IgD-negative memory B cell (primary cell): ENCODE measurements around the gene AMBRA1. TPM values are rescaled to one million over a fixed set of nuclear protein-coding genes. Genes with fewer than 3 reads are reported as not detected.

Experiments
- H3K27ac Mint-ChIP-seq, 3 donors: one replicate each; pipeline ENCODE4 v1.8.0; 2020 to 2022; ENCODE audit warnings: mild to moderate bottlenecking in 3 of 3, mixed read lengths in 3 of 3, moderate library complexity in 1 of 3
- H3K27me3 Mint-ChIP-seq: one replicate; pipeline ENCODE4 v1.8.0; 2021; ENCODE audit warnings: mixed read lengths
- H3K36me3 Mint-ChIP-seq: one replicate; pipeline ENCODE4 v1.8.0; 2020; ENCODE audit warnings: mild to moderate bottlenecking, mixed read lengths
- H3K4me1 Mint-ChIP-seq, 3 donors: one replicate each; pipeline ENCODE4 v1.8.0; 2020 to 2022; ENCODE audit warnings: mixed read lengths in 3 of 3, mild to moderate bottlenecking in 1 of 3
- H3K4me3 Mint-ChIP-seq, 4 donors: one replicate each; pipeline ENCODE4 v1.8.0; 2020 to 2022; ENCODE audit warnings: mild to moderate bottlenecking in 4 of 4, mixed read lengths in 4 of 4, moderate library complexity in 3 of 4
- H3K9me3 Mint-ChIP-seq, 3 donors: one replicate each; pipeline ENCODE4 v1.8.0; 2020 to 2021; ENCODE audit warnings: mixed read lengths in 3 of 3, mild to moderate bottlenecking in 1 of 3
- polyA plus RNA-seq: library from polyadenylated mRNA; unstranded; fragments of 300-500 nt; fragmentation: Illumina TruSeq; gene quantifications from one replicate; pipeline ENCODE4 v1.2.3, GENCODE V29; 2021

Gene AMBRA1
- polyA plus RNA-seq, 1 donor from 2014 or later: 9.1 TPM

DNA sequence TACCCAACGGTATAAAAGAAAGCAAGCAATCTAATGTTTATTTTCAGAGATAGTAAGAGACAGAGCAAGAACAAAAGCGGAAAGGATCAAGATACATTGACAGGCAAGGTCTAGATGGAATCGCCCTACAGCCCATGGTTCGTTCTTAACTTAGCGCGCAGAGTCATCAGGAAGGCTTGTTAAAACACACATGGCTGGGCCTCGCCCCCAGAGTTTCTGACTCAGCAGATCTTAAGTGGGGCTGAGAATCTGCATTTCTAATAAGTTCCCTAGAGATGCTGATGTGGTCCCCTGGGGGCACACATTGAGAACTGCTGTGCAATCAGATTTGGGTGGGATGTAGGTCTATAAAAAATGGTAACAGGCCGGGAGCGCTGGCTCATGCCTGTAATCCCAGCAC lies 166.5 kb downstream of the AMBRA1 start:
- Mint-ChIP-seq H3K36me3 (peaks cover 15% of the 10 kb centered on the region), H3K9me3 (no peaks in the 10 kb centered on the region), H3K4me3 (no peak overlapping the region), H3K27me3 (no peaks in the 10 kb centered on the region), H3K27ac (no peak overlapping the region), H3K4me1 (no peaks in the 10 kb centered on the region)

DNA sequence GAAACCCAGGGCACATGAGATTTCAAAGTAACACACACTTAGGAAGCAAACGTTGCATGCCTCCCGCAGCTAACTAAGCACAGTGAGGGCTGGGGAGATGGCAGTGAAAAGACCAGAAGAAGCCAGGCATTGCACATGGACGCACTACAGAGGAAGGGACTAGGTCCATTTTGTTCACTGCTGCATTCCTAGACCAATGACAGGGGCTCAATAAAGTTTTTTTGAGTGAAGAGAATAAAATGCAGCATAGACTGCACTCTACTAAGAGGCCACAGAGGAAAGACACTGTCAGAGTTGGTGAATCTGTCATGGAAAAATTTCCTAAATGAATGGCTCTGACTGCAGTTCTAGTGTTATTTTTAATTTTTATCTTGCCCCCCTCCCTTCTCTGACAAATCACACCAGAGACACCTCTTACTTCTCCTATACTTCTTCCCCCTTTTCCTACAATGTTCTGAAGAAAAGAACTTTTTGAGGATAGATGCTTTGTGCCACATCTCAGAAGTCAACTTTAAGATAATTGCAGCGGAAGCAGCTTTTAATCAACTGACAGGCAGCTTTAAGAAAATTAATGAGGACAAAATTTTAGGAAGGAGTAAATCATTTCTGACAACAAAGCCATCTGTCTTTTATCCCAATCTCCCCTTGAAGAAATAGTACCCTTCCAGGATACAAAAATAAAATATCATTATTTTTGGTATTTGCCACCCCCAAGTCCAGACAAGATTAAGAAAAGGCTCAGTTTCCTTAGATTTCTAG lies 167.4 kb downstream of the AMBRA1 start:
- Mint-ChIP-seq H3K4me1 (no peaks in the 10 kb centered on the region), H3K27me3 (no peaks in the 10 kb centered on the region), H3K4me3 (no peak overlapping the region), H3K27ac (no peak overlapping the region), H3K36me3 (peaks cover 13% of the 10 kb centered on the region), H3K9me3 (no peaks in the 10 kb centered on the region)

DNA sequence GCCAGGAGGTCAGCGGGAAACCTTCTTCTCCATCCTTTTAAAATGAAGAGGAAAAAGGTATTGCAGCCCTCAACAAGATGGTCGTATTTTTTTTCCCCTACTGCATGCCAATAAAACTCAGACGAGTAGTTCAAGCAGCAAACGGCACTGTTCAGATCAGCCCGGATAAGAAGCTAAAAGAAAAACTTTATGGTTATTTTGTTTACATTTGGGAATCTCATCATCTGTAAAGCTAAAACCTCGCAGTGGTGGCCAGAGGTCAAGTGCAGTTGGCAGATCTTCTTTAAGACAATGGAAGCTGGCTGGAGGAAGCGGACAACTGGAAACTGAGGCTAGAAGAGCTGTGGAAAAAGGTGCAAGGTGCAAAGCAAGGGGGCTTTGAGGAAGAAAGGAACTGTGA lies 171.2 kb downstream of the AMBRA1 start:
- Mint-ChIP-seq H3K9me3 (no peaks in the 10 kb centered on the region), H3K4me3 (no peak overlapping the region), H3K36me3 (peaks cover 4% of the 10 kb centered on the region), H3K4me1 (no peaks in the 10 kb centered on the region), H3K27me3 (no peaks in the 10 kb centered on the region), H3K27ac (no peak overlapping the region)

- H3K27me3 Mint-ChIP-seq: no peaks in the 10 kb centered on the region
- no peak overlapping the region for H3K4me3 Mint-ChIP-seq
- no peak overlapping the region for H3K27ac Mint-ChIP-seq
- peaks cover 4% of the 10 kb centered on the region for H3K36me3 Mint-ChIP-seq
- H3K4me1 Mint-ChIP-seq: no peaks in the 10 kb centered on the region
- no peaks in the 10 kb centered on the region for H3K9me3 Mint-ChIP-seq
Measured at GRCh38 chr11:46421257-46421880, 172.5 kb downstream of the AMBRA1 start.

DNA sequence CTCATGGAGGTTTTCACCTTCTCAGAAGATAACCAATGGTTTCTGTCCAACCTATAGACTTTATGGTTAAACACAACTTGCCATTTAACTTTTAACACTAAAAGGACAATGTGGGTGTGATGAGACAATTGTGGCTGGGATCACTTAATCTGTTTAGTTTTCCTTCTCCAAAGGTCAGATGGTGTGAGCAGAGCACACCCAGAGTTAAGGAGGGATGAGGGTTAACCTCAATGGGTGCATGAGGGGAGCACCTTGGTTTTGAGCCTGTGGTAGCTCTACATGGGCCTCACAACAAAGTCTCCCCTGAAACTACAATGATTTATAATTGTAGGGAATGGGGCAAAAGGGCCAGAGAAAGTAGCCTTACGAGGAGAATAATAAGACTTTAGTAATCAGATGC lies 173.3 kb downstream of the AMBRA1 start:
- Mint-ChIP-seq H3K36me3 (peaks cover 7% of the 10 kb centered on the region), H3K27me3 (no peaks in the 10 kb centered on the region), H3K9me3 (no peaks in the 10 kb centered on the region)

GRCh38 chr11:46418751-46419150 lies 175.1 kb downstream of the AMBRA1 start:
- Mint-ChIP-seq H3K4me3 (no peak overlapping the region), H3K27ac (no peak overlapping the region), H3K36me3 (peaks cover 12% of the 10 kb centered on the region), H3K4me1 (no peaks in the 10 kb centered on the region), H3K27me3 (no peaks in the 10 kb centered on the region), H3K9me3 (no peaks in the 10 kb centered on the region)

More for the DNA sequence above, 173.3 kb downstream of the AMBRA1 start:
- Mint-ChIP-seq H3K4me1 (no peaks in the 10 kb centered on the region), H3K4me3 (no peak overlapping the region), H3K27ac (peak overlapping the region in 1 of 3 donors; percentile 23)

DNA sequence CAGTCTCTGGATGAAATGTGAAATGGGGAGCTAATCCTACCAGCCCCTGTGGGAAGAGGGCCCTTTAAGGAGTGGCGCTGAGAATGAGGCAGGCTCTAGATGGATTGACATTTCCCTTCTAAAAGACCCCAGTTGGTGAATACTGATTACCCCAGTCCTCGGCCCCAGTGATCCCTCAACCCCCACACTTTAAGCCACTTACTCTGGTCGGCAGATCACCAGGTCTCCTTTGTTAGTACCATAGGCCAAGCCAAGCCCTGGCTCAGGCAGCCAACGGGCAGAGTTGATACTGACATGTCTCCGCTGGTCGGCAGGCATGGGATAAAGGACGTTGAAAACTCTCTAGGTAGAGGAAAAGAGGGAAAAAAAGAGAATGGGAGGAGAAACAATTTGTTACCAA lies 176.1 kb downstream of the AMBRA1 start:
- Mint-ChIP-seq H3K27me3 (no peaks in the 10 kb centered on the region), H3K27ac (no peak overlapping the region), H3K4me1 (no peaks in the 10 kb centered on the region), H3K9me3 (no peaks in the 10 kb centered on the region), H3K4me3 (no peak overlapping the region), H3K36me3 (peaks cover 12% of the 10 kb centered on the region)

- Mint-ChIP-seq H3K36me3 (peaks cover 14% of the 10 kb centered on the region), H3K27ac (no peak overlapping the region)
Measured at GRCh38 chr11:46414879-46415278, 178.9 kb downstream of the AMBRA1 start.

GRCh38 chr11:46414466-46414796 lies 179.4 kb downstream of the AMBRA1 start:
- no peaks in the 10 kb centered on the region for H3K27me3 Mint-ChIP-seq
- H3K4me1 Mint-ChIP-seq: no peaks in the 10 kb centered on the region
- H3K27ac Mint-ChIP-seq: peak overlapping the region in 1 of 3 donors; percentile 10
- H3K4me3 Mint-ChIP-seq: no peak overlapping the region
- peaks cover 15% of the 10 kb centered on the region for H3K36me3 Mint-ChIP-seq
- no peaks in the 10 kb centered on the region for H3K9me3 Mint-ChIP-seq

More at GRCh38 chr11:46414879-46415278, 178.9 kb downstream of the AMBRA1 start:
- H3K4me3 Mint-ChIP-seq: no peak overlapping the region
- H3K27me3 Mint-ChIP-seq: no peaks in the 10 kb centered on the region
- H3K4me1 Mint-ChIP-seq: no peaks in the 10 kb centered on the region
- no peaks in the 10 kb centered on the region for H3K9me3 Mint-ChIP-seq

GRCh38 chr11:46413760-46414465 lies 179.9 kb downstream of the AMBRA1 start:
- no peaks in the 10 kb centered on the region for H3K4me1 Mint-ChIP-seq
- no peaks in the 10 kb centered on the region for H3K9me3 Mint-ChIP-seq
- H3K36me3 Mint-ChIP-seq: peaks cover 15% of the 10 kb centered on the region
- H3K27ac Mint-ChIP-seq: no peak overlapping the region
- H3K27me3 Mint-ChIP-seq: no peaks in the 10 kb centered on the region
- H3K4me3 Mint-ChIP-seq: no peak overlapping the region

- Mint-ChIP-seq H3K4me3 (no peak overlapping the region), H3K36me3 (peaks cover 20% of the 10 kb centered on the region), H3K27me3 (no peaks in the 10 kb centered on the region), H3K4me1 (no peaks in the 10 kb centered on the region), H3K9me3 (no peaks in the 10 kb centered on the region), H3K27ac (no peak overlapping the region)
Measured at GRCh38 chr11:46410021-46410420, 183.8 kb downstream of the AMBRA1 start.

- H3K4me1 Mint-ChIP-seq: no peaks in the 10 kb centered on the region
- no peak overlapping the region for H3K4me3 Mint-ChIP-seq
- no peak overlapping the region for H3K27ac Mint-ChIP-seq
- H3K9me3 Mint-ChIP-seq: no peaks in the 10 kb centered on the region
- H3K36me3 Mint-ChIP-seq: peaks cover 22% of the 10 kb centered on the region
- no peaks in the 10 kb centered on the region for H3K27me3 Mint-ChIP-seq
Measured at GRCh38 chr11:46408407-46408986, 185.3 kb downstream of the AMBRA1 start.

GRCh38 chr11:46407635-46408034 lies 186.2 kb downstream of the AMBRA1 start:
- Mint-ChIP-seq H3K27me3 (no peaks in the 10 kb centered on the region), H3K27ac (no peak overlapping the region), H3K36me3 (peaks cover 27% of the 10 kb centered on the region), H3K4me3 (no peak overlapping the region), H3K4me1 (no peaks in the 10 kb centered on the region), H3K9me3 (no peaks in the 10 kb centered on the region)

GRCh38 chr11:46404476-46405017 lies 189.3 kb downstream of the AMBRA1 start:
- no peak overlapping the region for H3K27ac Mint-ChIP-seq
- no peaks in the 10 kb centered on the region for H3K9me3 Mint-ChIP-seq
- no peaks in the 10 kb centered on the region for H3K27me3 Mint-ChIP-seq
- peaks cover 29% of the 10 kb centered on the region for H3K36me3 Mint-ChIP-seq
- no peak overlapping the region for H3K4me3 Mint-ChIP-seq
- no peaks in the 10 kb centered on the region for H3K4me1 Mint-ChIP-seq
